Progenitor cell of endocrine pancreas (in vitro differentiated cells): ENCODE measurements around the gene ASPN. TPM values are rescaled to one million over a fixed set of nuclear protein-coding genes. Genes with fewer than 3 reads are reported as not detected.

Experiments used
- DNase-seq: peaks from one replicate; pipeline ENCODE4 v3.0.0; 2021; ENCODE audit warnings: low spot score; ENCODE audit not compliant: unreplicated experiment
- H3K27ac Mint-ChIP-seq: 2 replicates; pipeline ENCODE4 v1.8.0; 2021; ENCODE audit warnings: mild to moderate bottlenecking, moderate library complexity, mixed read lengths
- H3K27me3 Mint-ChIP-seq: 2 replicates; pipeline ENCODE4 v1.8.0; 2021; ENCODE audit warnings: mixed read lengths
- H3K36me3 Mint-ChIP-seq: 2 replicates; pipeline ENCODE4 v1.8.0; 2022; ENCODE audit warnings: mixed read lengths; ENCODE audit not compliant: insufficient read depth
- H3K4me1 Mint-ChIP-seq: 2 replicates; pipeline ENCODE4 v1.8.0; 2021; ENCODE audit warnings: low read depth, mixed read lengths
- H3K4me3 Mint-ChIP-seq: 2 replicates; pipeline ENCODE4 v1.8.0; 2021; ENCODE audit warnings: low read depth, mild to moderate bottlenecking, moderate library complexity, mixed read lengths
- H3K9me3 Mint-ChIP-seq: 2 replicates; pipeline ENCODE4 v1.8.0; 2021; ENCODE audit warnings: low read depth, mixed read lengths
- CTCF ChIP-seq: fragments of 200-600 bp; sonication (generic); IDR thresholded peaks from one replicate; pipeline ENCODE4 v1.5.0; 2021; ENCODE audit warnings: antibody characterized with exemption, mild to moderate bottlenecking; ENCODE audit not compliant: unreplicated experiment
- total RNA-seq: library from RNA; stranded (reverse); gene quantifications from 2 replicates; pipeline ENCODE4 v1.2.1, GENCODE V29; 2021

Gene ASPN
- total RNA-seq, 1 donor from 2014 or later, result not detected

DNA sequence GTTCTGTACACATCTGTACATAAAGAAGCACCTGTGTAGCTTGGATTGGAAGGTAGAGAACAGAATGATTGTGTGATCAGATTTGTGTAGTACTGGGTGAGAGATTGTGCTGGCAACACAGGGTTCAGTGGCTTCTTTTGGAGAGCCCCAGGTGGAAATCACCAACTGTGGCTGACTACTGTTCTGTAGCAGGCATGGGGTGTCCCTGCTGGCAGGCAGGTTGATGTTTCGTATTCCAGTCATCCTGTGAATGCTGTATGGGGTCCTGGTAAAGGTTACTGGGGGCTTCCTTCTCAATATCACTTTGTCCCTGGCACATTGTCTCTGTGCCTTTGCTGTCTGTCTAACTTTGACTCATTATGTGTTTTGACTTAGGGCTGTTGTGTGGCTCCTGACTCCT lies 5.3 kb downstream of the ASPN start:
- TF ChIP-seq CTCF, result no peak
- DNase-seq, result no peak
- Mint-ChIP-seq H3K4me3 (no peak overlapping the region), H3K27ac (no peak overlapping the region), H3K9me3 (no peaks in the 10 kb centered on the region), H3K36me3 (no peaks in the 10 kb centered on the region), H3K27me3 (no peaks in the 10 kb centered on the region), H3K4me1 (peaks cover 6% of the 10 kb centered on the region)

DNA sequence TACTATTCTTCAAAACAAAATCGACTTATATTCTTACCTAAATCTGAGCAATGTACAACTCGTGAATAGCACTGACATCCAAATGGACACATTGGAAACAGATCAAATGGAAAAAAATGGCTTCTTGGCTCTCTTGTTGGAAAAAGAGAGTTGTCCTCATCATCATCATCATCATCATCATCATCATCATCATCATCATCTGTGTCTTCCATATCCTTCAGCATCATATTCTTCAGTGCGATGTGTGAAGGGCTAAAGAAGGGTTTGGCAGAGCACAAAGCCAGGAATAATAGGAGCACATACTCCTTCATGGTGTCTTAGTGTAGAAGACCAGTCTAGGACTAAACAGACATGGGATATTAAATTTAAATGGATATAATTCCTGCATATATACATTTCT lies 7.7 kb downstream of the ASPN start:
- no peak for DNase-seq
- Mint-ChIP-seq H3K36me3 (no peaks in the 10 kb centered on the region), H3K4me3 (no peak overlapping the region), H3K9me3 (no peaks in the 10 kb centered on the region), H3K4me1 (no peaks in the 10 kb centered on the region), H3K27ac (no peak overlapping the region), H3K27me3 (no peaks in the 10 kb centered on the region)
- no peak for TF ChIP-seq CTCF

DNA sequence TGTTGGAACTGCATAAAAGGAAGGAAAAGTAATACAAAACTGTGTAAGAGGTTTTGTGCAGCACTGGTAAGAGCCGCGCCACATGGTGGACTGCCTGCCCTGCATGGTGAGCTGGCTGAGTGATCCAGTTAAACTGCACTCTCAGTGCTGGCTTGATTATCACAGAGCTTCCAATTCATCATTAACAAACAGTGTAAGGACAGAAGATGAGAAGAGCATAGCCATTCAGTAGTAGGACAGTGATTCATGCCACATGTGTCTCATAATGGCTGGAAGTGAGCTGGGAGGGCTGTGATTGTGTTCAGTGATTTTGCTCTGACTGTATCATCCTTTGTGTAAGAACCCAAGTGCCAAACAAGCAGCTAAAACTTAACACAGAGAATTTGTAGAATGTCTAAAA lies 14.1 kb downstream of the ASPN start:
- no peak for TF ChIP-seq CTCF
- Mint-ChIP-seq H3K4me1 (peaks cover 10% of the 10 kb centered on the region), H3K27me3 (peaks cover 21% of the 10 kb centered on the region), H3K27ac (no peak overlapping the region), H3K9me3 (no peaks in the 10 kb centered on the region), H3K36me3 (no peaks in the 10 kb centered on the region), H3K4me3 (no peak overlapping the region)
- DNase-seq, result no peak

DNA sequence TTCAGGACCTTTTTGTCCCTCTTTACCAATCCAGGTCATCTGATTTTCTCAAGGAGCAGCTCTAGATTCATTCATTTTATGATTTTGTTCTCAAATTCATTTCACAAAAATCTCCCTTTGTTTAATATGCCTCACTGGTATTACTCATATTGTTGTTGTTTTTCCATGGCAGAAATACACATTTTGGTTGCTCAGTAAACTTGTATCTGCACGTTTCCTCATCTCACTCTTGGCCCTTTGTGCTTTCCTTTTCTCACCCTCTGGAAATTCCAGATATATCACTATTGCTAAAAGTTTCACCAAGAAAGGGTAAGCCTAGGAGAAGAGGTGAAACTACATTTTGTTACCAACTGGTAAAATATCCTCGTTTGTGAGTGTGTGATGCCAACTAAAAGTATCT lies 14.8 kb downstream of the ASPN start:
- Mint-ChIP-seq H3K36me3 (no peaks in the 10 kb centered on the region), H3K4me1 (peaks cover 11% of the 10 kb centered on the region), H3K27me3 (peaks cover 28% of the 10 kb centered on the region), H3K27ac (no peak overlapping the region), H3K4me3 (no peak overlapping the region), H3K9me3 (no peaks in the 10 kb centered on the region)
- no peak for TF ChIP-seq CTCF
- no peak for DNase-seq

DNA sequence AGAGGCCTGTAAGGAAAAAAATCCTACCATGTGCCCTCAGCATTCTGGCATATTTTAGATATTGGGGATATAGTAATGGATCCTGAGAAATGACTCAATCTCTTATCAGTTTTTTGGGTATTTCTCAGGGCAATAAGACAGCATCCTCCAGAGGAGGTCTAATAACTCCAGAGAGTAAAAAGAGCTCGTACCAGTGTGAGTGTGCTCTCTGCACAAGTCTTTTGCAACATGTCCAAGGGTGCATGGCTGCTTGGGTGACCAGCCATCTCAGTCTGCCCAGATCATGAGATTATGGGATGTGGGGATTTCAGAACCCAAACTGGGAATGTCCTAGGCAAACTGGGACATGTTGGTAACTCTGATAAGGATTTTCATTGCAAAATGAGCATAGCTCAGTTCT lies 15.3 kb downstream of the ASPN start:
- Mint-ChIP-seq H3K9me3 (no peaks in the 10 kb centered on the region), H3K27me3 (peaks cover 32% of the 10 kb centered on the region), H3K4me1 (peaks cover 11% of the 10 kb centered on the region), H3K4me3 (no peak overlapping the region), H3K27ac (no peak overlapping the region), H3K36me3 (no peaks in the 10 kb centered on the region)
- TF ChIP-seq CTCF, result no peak
- no peak for DNase-seq

DNA sequence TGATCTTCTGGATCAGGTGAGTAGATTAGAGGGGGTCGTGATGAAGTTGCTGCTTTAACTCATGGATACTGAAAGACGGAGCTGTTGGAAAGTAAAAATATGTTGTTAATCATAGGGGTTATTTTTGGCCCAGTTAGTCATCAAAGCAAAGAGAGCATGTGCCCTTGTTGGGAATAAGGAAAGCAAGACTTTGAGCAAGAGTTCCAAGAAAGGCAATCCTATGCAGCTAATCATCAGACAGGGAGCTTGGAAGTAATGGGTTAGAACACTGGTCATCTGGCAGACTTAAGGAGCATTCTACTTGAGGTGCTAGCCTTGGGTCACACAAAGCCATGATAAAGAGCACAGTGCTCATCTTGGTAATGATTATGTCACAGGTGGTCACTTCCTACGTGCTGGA lies 18.3 kb downstream of the ASPN start:
- peaks cover 43% of the 10 kb centered on the region for H3K27me3 Mint-ChIP-seq
- no peaks in the 10 kb centered on the region for H3K9me3 Mint-ChIP-seq
- TF ChIP-seq CTCF, result no peak
- no peak overlapping the region for H3K27ac Mint-ChIP-seq
- no peak overlapping the region for H3K4me3 Mint-ChIP-seq
- peaks cover 11% of the 10 kb centered on the region for H3K4me1 Mint-ChIP-seq
- no peak for DNase-seq
- no peaks in the 10 kb centered on the region for H3K36me3 Mint-ChIP-seq
